OCI-M2 (cell line): ENCODE data around the gene C11orf68.

Source experiments
- DNase-seq: peaks from one replicate; lab custom pipeline; 2025; ENCODE audit not compliant: unreplicated experiment; lab: John Stamatoyannopoulos, UW

The C11orf68 gene

GRCh38 chr11:65944767-65945166 is 25.9 kb upstream of the C11orf68 start:
- no peak for DNase-seq

- DNase-seq: no peak
These were observed 25.3 kb upstream of the C11orf68 start for GRCh38 chr11:65944191-65944590.

GRCh38 chr11:65942531-65942930 is 23.7 kb upstream of the C11orf68 start:
- DNase-seq: no peak

- DNase-seq: no peak
These were observed 23.0 kb upstream of the C11orf68 start for GRCh38 chr11:65941720-65942310.

- no peak for DNase-seq
These were observed 18.9 kb upstream of the C11orf68 start for GRCh38 chr11:65937766-65938165.

- peak; percentile 53 for DNase-seq
These were observed 15.2 kb upstream of the C11orf68 start for GRCh38 chr11:65934014-65934413.

GRCh38 chr11:65932558-65932919 is 13.7 kb upstream of the C11orf68 start:
- DNase-seq: no peak

- DNase-seq: no peak
These were observed 13.1 kb upstream of the C11orf68 start for GRCh38 chr11:65931773-65932557.

GRCh38 chr11:65928667-65929066 is 9.8 kb upstream of the C11orf68 start:
- DNase-seq: no peak

GRCh38 chr11:65927904-65928397 is 9.1 kb upstream of the C11orf68 start:
- peak; percentile 33 for DNase-seq

GRCh38 chr11:65925397-65925796 is 6.5 kb upstream of the C11orf68 start:
- no peak for DNase-seq

GRCh38 chr11:65922565-65922964 is 3.7 kb upstream of the C11orf68 start:
- no peak for DNase-seq

GRCh38 chr11:65921876-65922275 is 3.0 kb upstream of the C11orf68 start:
- no peak for DNase-seq

- DNase-seq: no peak
These were observed 2.2 kb upstream of the C11orf68 start for GRCh38 chr11:65921033-65921555.

- no peak for DNase-seq
These were observed 1.5 kb upstream of the C11orf68 start for GRCh38 chr11:65920372-65920802.

- no peak for DNase-seq
These were observed 910 bp upstream of the C11orf68 start for GRCh38 chr11:65919573-65920371.

GRCh38 chr11:65919141-65919572 is 295 bp upstream of the C11orf68 start, which contains the start of gene DRAP1:
DRAP1 (plus strand) TSS chr11:65919426; CDS start chr11:65919502, 76 bp downstream.
- DNase-seq: peak; percentile 68

GRCh38 chr11:65917434-65918210 is 1.2 kb downstream of the C11orf68 start:
- DNase-seq: no peak

GRCh38 chr11:65917077-65917433 is 1.8 kb downstream of the C11orf68 start:
- DNase-seq: no peak

- DNase-seq: no peak
These were observed 2.5 kb downstream of the C11orf68 start for GRCh38 chr11:65916391-65916790.

- no peak for DNase-seq
These were observed 3.0 kb downstream of the C11orf68 start for GRCh38 chr11:65915821-65916251.
